Measurements from ENCODE around the gene CCNE1. TPM values are rescaled to one million over a fixed set of nuclear protein-coding genes. Genes with fewer than 3 reads are reported as not detected.

The CCNE1 gene
- total RNA-seq, 2 donors from 2014 or later = not detected

GRCh38 chr19:29861574-29861973 lies 49.8 kb downstream of the CCNE1 start:
- Histone ChIP-seq H3K4me3 (no peak overlapping the region), H3K4me1 (peaks cover 3% of the 10 kb centered on the region), H3K9me3 (no peaks in the 10 kb centered on the region), H3K27ac (no peak overlapping the region), H3K36me3 (replicated peaks in 1 of 2; ENCODE audit: insufficient read depth in 1 of 2, low read depth in 2 of 2) (no peaks in the 10 kb centered on the region), H3K27me3 (no peaks in the 10 kb centered on the region)
- ATAC-seq (no peak), DNase-seq (no peak)
- TF ChIP-seq CTCF (IDR thresholded peaks at IDR 0.05) (no peak), POLR2A (IDR thresholded peaks at IDR 0.05) (no peak)
- intact Hi-C loops (cut with DNase I) = no loop called here
- WGBS, 2 donors = 68 to 71% methylated on average over 6 to 7 of the region's 7 CpGs

- no peak for ATAC-seq
- no peaks in the 10 kb centered on the region for H3K4me1 ChIP-seq
- no peaks in the 10 kb centered on the region for H3K9me3 ChIP-seq
- no peak for DNase-seq
- H3K27ac ChIP-seq = no peak overlapping the region
- H3K36me3 ChIP-seq (replicated peaks in 1 of 2; ENCODE audit: insufficient read depth in 1 of 2, low read depth in 2 of 2) = no peaks in the 10 kb centered on the region
- intact Hi-C loops (cut with DNase I) = no loop called here
- H3K27me3 ChIP-seq = no peaks in the 10 kb centered on the region
- no peak for TF ChIP-seq CTCF (IDR thresholded peaks at IDR 0.05)
- TF ChIP-seq POLR2A (IDR thresholded peaks at IDR 0.05) = no peak
- 56 to 69% methylated on average over 3 to 5 of the region's 5 CpGs for WGBS, 2 donors
- no peak overlapping the region for H3K4me3 ChIP-seq
Observed at GRCh38 chr19:29866011-29866410, 54.2 kb downstream of the CCNE1 start.

- no peak for TF ChIP-seq POLR2A (IDR thresholded peaks at IDR 0.05)
- no peak overlapping the region for H3K4me3 ChIP-seq
- no peaks in the 10 kb centered on the region for H3K36me3 ChIP-seq (replicated peaks in 1 of 2; ENCODE audit: insufficient read depth in 1 of 2, low read depth in 2 of 2)
- H3K4me1 ChIP-seq = peaks cover 1% of the 10 kb centered on the region
- no peak for DNase-seq
- H3K27me3 ChIP-seq = peaks cover 2 to 3% of the 10 kb centered on the region in 2 donors
- no peak for ATAC-seq
- no peak overlapping the region for H3K27ac ChIP-seq
- no peaks in the 10 kb centered on the region for H3K9me3 ChIP-seq
- intact Hi-C loops (cut with DNase I) = no loop called here
- WGBS, 2 donors = 77 to 100% methylated on average over 1 of the region's 1 CpG
Observed at GRCh38 chr19:29867984-29868383, 56.2 kb downstream of the CCNE1 start.

GRCh38 chr19:29871143-29871542 lies 59.4 kb downstream of the CCNE1 start:
- intact Hi-C loops (cut with DNase I) = loop anchor here (5.0 to 10.0 kb wide), 2 partner anchors 99 to 136 kb away; no protein-coding TSS in a partner anchor
- WGBS, 2 donors = 18 to 19% methylated on average over 2 of the region's 2 CpGs
- H3K4me3 ChIP-seq = no peak overlapping the region
- H3K9me3 ChIP-seq = no peaks in the 10 kb centered on the region
- H3K36me3 ChIP-seq (replicated peaks in 1 of 2; ENCODE audit: insufficient read depth in 1 of 2, low read depth in 2 of 2) = no peaks in the 10 kb centered on the region
- DNase-seq = no peak
- no peak for ATAC-seq
- TF ChIP-seq POLR2A (IDR thresholded peaks at IDR 0.05) (no peak), CTCF (IDR thresholded peaks at IDR 0.05) (no peak)
- H3K27ac ChIP-seq = no peak overlapping the region
- H3K27me3 ChIP-seq = peaks cover 3 to 11% of the 10 kb centered on the region in 2 donors
- H3K4me1 ChIP-seq = peaks cover 11% of the 10 kb centered on the region

- peaks cover 11% of the 10 kb centered on the region for H3K4me1 ChIP-seq
- no peaks in the 10 kb centered on the region for H3K36me3 ChIP-seq (replicated peaks in 1 of 2; ENCODE audit: insufficient read depth in 1 of 2, low read depth in 2 of 2)
- ATAC-seq (no peak), DNase-seq (no peak)
- intact Hi-C loops (cut with DNase I) = loop anchor here (5.0 to 10.0 kb wide), 2 partner anchors 100 to 137 kb away; no protein-coding TSS in a partner anchor
- H3K27me3 ChIP-seq = peaks cover 3 to 11% of the 10 kb centered on the region in 2 donors
- TF ChIP-seq CTCF (IDR thresholded peaks at IDR 0.05) (no peak), POLR2A (IDR thresholded peaks at IDR 0.05) (no peak)
- 12% methylated on average over 11 to 33 of the region's 33 CpGs for WGBS, 2 donors
- no peak overlapping the region for H3K4me3 ChIP-seq
- no peaks in the 10 kb centered on the region for H3K9me3 ChIP-seq
- no peak overlapping the region for H3K27ac ChIP-seq
Observed at GRCh38 chr19:29872224-29872731, 60.5 kb downstream of the CCNE1 start.
